Glutamatergic neuron (in vitro differentiated cells): ENCODE results near the gene AGK. TPM values are rescaled to one million over a fixed set of nuclear protein-coding genes. Genes with fewer than 3 reads are reported as not detected.
"Not testable (repeated sequence)": the region's sequence is repeated elsewhere in the genome, so short reads cannot be mapped to it uniquely, and the experiment has no call there.

ENCODE experiments used
- DNase-seq: peaks from one replicate; pipeline ENCODE4 v3.0.0; 2022
- H3K27ac Mint-ChIP-seq: one replicate; pipeline ENCODE4 v1.8.0; 2020; ENCODE audit warnings: mild to moderate bottlenecking, mixed read lengths, inconsistent platforms; ENCODE audit not compliant: unreplicated experiment
- H3K27me3 Mint-ChIP-seq: one replicate; pipeline ENCODE4 v1.8.0; 2020; ENCODE audit warnings: mild to moderate bottlenecking, moderate library complexity, mixed read lengths, inconsistent platforms; ENCODE audit not compliant: unreplicated experiment
- H3K36me3 Mint-ChIP-seq: one replicate; pipeline ENCODE4 v1.8.0; 2020; ENCODE audit warnings: mild to moderate bottlenecking, mixed read lengths, inconsistent platforms; ENCODE audit not compliant: unreplicated experiment
- H3K4me1 Mint-ChIP-seq: one replicate; pipeline ENCODE4 v1.8.0; 2020; ENCODE audit warnings: mild to moderate bottlenecking, low read depth, mixed read lengths, inconsistent platforms; ENCODE audit not compliant: unreplicated experiment
- H3K4me3 Mint-ChIP-seq: one replicate; pipeline ENCODE4 v1.8.0; 2020; ENCODE audit warnings: mild to moderate bottlenecking, mixed read lengths, inconsistent platforms; ENCODE audit not compliant: unreplicated experiment
- H3K9me3 Mint-ChIP-seq: one replicate; pipeline ENCODE4 v1.8.0; 2020; ENCODE audit warnings: mild to moderate bottlenecking, moderate library complexity, mixed read lengths, inconsistent platforms; ENCODE audit not compliant: unreplicated experiment
- total RNA-seq: library from RNA; stranded (reverse); fragmentation: NEBNext Ultra II Directional; extraction: Animal tissue kit (Norgen Biotek cat#: 25700); gene quantifications from one replicate; pipeline ENCODE4 v1.2.1, GENCODE V29; 2021; ENCODE audit not compliant: unreplicated experiment
- TF ChIP-seq, protein P1 (sequence below): fragments of 200-600 bp; sonication (generic); IDR thresholded peaks from one replicate; pipeline ENCODE4 v1.5.0; 2021; ENCODE audit not compliant: partially characterized antibody, unreplicated experiment

Gene AGK
- total RNA-seq, 1 donor from 2014 or later, result 26.1 TPM

DNA sequence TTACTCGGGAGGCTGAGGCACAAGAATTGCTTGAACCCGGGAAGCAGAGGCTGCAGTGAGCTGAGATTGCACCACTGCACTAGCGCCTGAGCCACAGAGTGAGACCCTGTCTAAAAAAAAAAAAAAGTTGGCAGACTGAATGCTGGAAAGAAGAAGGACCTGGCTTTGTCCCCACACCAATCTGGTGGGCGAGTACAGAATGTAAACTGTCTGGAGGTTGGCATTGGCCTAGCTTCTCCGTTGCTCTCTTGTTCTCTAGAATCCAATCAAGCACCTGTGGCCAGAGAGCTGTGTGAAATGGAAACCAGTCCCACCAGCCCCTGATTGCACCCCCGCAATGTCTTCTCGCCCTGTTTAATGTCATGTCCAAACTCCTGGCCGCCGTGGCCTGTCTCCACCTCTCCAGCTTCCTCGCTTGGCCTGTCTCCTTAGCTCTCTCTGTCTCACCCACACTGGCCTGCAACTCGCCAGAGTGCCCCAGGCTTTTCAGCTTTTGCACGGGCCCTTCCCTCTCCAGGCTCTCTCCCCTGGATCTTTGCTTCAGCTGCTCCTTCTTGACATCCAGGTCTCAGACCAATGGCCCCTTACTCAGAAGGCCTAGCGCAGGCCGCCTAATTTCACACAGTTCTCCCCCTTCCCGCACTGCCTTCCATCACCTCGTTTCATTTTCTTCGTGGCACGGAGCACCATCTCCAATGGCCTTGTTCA, 670 bp upstream of the AGK start:
- Mint-ChIP-seq H3K27me3 (no peaks in the 10 kb centered on the region), H3K4me3 (peak overlapping the region; percentile 90), H3K9me3 (peaks cover 6% of the 10 kb centered on the region), H3K36me3 (no peaks in the 10 kb centered on the region), H3K27ac (peak overlapping the region; percentile 67), H3K4me1 (peaks cover 9% of the 10 kb centered on the region)
- TF ChIP-seq, protein P1, sequence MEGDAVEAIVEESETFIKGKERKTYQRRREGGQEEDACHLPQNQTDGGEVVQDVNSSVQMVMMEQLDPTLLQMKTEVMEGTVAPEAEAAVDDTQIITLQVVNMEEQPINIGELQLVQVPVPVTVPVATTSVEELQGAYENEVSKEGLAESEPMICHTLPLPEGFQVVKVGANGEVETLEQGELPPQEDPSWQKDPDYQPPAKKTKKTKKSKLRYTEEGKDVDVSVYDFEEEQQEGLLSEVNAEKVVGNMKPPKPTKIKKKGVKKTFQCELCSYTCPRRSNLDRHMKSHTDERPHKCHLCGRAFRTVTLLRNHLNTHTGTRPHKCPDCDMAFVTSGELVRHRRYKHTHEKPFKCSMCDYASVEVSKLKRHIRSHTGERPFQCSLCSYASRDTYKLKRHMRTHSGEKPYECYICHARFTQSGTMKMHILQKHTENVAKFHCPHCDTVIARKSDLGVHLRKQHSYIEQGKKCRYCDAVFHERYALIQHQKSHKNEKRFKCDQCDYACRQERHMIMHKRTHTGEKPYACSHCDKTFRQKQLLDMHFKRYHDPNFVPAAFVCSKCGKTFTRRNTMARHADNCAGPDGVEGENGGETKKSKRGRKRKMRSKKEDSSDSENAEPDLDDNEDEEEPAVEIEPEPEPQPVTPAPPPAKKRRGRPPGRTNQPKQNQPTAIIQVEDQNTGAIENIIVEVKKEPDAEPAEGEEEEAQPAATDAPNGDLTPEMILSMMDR, result no peak
- DNase-seq, result peak; percentile 19

DNA sequence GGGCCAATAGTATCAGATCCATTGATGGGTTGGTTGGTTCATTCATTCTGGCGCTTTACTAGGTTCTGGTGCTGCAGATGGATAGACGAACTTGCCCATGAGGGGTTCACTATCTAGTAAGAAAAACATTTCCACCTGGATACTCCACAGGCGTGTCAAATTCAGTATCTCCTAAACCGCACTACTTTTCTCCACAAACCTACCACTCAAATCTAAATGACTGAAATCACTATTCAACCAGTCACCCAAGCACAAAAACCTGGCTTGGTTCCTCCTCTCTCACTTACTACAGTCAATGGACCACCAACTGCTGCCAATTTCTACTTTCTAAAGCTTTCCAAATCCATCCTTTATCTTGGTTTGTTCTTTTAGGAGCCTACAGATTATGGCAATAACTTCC, 572 bp downstream of the AGK start:
- H3K4me3 Mint-ChIP-seq, result peak overlapping the region; percentile 86
- H3K36me3 Mint-ChIP-seq, result no peaks in the 10 kb centered on the region
- peaks cover 9% of the 10 kb centered on the region for H3K4me1 Mint-ChIP-seq
- H3K9me3 Mint-ChIP-seq, result peaks cover 6% of the 10 kb centered on the region
- DNase-seq, result no peak
- TF ChIP-seq, protein P1, result no peak
- no peaks in the 10 kb centered on the region for H3K27me3 Mint-ChIP-seq
- peak overlapping the region; percentile 78 for H3K27ac Mint-ChIP-seq

DNA sequence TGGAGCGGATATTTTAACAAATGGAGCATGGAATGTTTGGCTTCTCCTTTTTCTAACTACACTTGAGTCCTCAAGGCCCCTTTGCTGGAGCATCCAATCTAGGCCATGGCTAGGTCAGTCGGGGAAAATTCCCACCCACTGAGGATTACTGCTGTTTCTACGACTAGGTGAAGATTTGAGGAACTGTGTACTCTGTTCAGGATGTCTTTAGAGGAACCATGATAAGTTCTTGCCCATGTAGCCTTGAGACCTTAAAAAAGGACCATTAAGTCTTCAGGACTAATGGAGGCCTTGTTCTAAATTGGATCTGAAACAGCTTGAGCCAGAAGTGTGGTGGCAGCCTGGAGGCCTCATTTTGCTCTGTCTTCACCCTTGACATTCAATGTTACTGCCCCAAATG, 6.2 kb downstream of the AGK start:
- Mint-ChIP-seq H3K9me3 (no peaks in the 10 kb centered on the region), H3K27ac (no peak overlapping the region), H3K36me3 (peaks cover 19% of the 10 kb centered on the region), H3K27me3 (peaks cover 1% of the 10 kb centered on the region), H3K4me3 (no peak overlapping the region), H3K4me1 (no peaks in the 10 kb centered on the region)
- no peak for DNase-seq
- TF ChIP-seq, protein P1, result no peak

DNA sequence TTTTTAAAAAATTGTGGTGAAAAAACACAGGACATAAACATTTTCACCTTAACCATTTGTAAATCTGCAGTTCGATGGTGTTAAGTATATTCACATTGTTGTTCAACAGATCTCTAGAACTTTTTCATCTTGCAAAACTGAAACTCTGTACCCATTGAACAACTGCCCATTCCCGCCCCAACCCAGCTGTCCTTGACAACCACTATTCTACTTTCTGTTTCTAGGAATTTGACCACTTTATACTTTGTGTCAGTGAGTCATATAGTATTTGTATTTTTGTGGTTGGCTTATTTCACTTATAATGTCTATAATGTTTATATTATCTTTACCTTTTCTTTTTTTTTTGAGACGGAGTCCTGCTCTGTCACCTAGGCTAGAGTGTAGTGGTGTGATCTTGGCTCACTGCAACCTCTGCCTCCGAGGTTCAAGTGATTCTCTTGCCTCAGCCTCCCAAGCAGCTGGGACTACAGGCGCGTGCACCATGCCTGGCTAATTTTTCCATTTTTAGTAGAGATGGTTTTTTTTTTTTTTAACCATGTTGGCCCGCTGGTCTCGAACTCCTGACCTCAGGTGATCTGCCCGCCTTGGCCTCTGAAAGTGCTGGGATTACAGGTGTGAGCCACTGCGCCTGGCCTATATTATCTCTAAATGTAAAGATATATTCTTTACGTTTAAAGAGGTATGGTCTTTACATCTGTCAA, 6.8 kb downstream of the AGK start:
- H3K36me3 Mint-ChIP-seq, result peaks cover 19% of the 10 kb centered on the region
- not testable (repeated sequence) for H3K9me3 Mint-ChIP-seq, DNase-seq, H3K4me1 Mint-ChIP-seq, H3K4me3 Mint-ChIP-seq, H3K27me3 Mint-ChIP-seq, H3K27ac Mint-ChIP-seq

DNA sequence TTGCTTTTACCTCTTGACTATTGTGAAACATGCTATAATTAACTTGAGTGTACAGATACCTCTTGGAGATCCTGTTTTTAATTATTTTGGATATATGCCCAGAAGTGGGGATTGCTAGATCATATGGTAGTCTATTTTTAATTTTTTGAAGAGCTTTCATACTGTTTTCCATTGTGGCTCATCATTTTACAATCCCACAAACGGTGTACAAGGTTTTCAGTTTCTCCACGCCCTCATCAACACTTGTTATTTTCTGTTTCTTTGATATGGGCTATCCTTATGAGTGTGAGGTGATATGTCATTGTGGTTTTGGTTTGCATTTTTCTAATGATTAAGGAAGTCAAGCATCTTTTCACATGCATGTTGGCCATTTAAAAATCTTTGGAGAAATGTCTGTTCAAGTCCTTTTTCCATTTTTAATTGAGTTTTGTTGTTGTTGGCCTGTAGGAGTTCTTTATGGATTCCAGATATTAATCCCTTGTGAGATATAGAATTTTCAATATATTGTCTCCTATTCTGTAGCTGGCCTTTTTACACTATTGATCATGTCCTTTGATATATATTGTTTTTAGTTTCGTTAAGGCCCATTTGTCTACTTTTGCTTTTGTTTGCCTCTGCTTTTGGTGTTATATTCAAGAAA, 7.5 kb downstream of the AGK start:
- Mint-ChIP-seq H3K36me3 (peaks cover 25% of the 10 kb centered on the region), H3K27me3 (peaks cover 1% of the 10 kb centered on the region), H3K9me3 (no peaks in the 10 kb centered on the region), H3K27ac (no peak overlapping the region), H3K4me3 (no peak overlapping the region), H3K4me1 (no peaks in the 10 kb centered on the region)
- TF ChIP-seq, protein P1, result no peak
- DNase-seq, result no peak
